Cerebellar cortex (tissue), 1 donor: ENCODE measurements around the gene MPO.

ENCODE experiments used
- DNase-seq: peaks from one replicate; pipeline ENCODE4 v3.0.0-alpha.2; 2015; ENCODE audit warnings: low spot score

MPO gene

DNA sequence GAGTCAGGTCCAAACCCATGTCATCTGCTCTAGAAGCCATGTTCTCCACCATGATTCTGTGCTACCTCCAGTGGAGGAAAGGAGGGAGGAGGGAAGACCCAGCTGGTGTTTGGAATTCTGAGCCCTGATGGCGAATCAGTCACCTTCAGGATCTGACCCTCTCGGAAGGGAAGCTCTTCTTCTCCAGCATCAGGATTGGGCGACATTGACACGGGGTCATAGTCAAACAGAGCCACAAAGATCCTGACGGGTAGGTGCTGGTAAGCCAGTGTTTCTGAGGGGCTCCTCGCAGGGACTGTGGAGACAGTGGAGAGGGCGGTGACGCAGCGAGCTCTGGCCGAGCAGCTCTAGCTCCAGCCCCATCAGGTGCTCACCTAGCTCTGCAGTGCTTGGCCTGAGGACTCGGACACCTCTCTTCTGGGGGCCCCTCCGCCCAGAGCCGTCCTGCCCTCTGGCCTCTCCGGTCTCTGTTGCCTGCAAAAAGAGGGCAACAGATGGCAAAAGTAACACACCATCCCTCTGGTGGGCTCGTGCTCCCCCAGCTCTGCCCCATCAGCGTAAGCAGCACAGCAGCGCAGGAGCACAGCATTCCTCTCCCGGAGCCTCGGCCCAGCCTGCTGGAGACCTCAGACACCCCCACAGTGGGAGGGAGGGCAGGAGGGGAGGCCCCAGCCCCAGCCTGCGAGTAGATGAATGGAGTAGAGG lies 26.9 kb upstream of the MPO start:
- no peak for DNase-seq

DNA sequence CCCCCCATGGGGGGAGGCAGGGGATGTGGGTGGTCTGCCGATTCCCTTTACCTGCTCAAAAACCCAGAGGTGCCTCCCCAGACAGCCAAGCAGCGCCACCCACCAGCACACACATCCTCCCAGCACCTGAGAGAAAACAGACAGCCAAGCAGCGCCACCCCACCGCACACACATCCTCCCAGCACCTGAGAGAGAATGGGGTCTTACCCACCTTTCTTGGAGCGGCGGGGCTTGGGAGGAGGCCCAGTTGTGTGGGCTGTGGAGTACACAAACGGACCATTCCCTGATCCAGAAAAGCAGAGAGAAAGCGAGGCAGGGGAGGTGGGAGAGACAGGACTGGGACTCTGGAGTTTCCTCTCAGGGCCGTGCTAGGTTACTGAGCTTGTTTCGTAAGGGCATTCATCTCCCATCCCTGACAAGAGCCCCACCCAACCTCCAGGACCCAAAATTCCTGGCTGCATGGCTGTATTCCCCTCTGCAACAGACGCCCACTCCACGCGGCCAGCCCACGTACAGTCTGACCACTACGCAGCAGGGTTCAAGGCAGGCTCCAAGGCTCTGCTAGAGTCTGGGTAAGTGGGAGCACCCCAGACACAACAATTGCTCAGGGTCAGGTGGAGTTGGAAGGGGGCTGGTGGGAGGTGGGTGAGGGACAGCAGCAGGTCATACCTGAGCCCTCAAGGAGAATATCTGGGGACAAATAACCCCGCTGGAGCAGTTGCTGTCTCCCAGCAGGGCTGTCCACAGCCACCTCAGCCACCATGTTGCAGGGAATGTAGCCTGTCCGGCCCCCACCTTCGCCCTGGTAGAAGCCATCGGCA lies 25.6 kb upstream of the MPO start:
- DNase-seq: no peak

DNA sequence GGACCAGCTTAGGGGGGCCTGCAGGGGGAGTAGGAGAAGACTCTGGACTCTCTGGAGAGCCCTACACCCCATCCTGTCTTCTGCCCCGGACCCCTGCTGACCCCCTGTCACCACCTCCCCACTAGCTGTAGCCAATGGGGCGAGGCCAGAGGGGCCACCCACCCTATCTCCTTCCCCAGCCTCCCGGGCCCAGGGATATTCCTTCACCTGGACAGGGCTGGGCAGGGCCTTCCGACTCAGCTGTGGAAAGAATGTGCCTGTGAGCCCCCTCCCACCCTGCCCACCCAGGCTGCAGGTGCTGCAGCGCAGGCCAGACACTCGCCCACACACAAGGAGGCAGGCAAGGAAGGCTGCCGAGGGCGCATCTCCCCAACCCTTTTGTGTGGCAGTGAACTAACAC lies 24.9 kb upstream of the MPO start:
- DNase-seq: no peak

DNA sequence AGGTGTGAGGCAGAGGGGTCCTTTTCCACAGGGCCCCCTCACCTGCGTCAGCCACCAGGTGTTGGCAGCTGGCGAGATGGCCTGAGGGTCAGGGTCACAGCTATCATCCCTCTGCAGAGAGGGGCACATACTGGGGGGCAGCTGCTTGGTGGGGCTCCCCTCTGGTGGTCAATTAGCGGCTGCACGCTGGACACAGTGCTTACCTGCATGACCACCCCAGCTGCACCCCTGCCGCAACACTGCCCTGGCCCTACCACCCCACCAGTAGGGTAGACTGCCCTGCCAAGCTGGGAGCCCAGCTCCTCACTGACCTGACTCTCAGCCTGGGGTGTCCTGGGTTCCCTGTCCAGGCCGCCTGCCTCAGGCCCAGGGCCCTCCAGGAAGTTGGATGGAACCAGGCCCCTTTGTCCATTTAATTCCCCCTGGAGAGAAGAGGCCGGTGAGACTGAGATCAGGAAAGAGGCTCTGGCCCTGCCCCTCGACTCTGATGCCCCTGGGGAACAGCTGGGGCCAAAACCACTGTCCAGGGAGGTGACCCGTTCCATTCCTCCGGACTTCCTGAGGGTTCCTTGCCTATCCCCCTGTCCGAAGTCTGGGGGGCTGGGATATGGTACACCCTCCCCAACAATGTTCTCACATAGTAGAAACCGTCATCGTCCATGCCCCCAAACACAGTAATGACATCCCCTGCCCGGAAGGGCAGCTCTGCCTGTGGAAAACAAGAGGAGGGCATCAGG lies 24.2 kb upstream of the MPO start:
- DNase-seq: no peak

DNA sequence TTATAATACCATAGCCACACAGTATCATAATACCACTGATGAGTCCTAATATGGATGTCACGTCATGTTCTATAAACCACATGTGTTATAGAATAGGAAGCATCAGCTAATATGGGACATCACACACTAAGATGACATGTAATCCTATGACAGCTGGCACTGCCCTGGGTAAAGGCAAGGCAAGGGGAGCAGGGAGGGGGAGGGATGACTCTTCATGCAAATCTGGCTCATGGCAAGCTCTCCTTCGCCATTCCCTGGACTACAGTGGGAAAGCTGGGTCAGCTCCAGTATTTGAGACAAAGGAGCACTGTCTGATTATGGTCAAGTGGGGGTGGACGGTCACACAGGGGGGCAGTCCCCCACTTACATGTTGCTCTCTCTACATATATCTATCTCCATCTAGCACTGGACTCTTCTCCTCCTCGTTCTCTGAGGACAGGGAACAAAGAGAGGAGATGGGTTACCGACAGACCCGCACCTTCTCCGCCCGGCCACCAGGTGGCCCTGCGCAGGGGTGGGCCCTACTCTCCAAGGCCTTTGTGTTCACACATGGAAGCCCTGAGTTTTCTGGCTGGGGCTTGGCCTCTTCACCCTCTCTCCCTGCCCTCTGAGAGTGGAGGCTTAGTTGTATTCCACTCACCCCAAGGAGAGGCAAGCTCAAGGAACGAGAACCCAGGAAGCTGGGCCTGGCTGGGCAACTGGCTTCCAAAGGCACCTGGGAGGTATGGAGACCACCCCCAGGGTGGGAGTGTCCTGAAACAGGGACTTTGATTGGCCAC lies 23.4 kb upstream of the MPO start:
- peak; percentile 38 for DNase-seq

DNA sequence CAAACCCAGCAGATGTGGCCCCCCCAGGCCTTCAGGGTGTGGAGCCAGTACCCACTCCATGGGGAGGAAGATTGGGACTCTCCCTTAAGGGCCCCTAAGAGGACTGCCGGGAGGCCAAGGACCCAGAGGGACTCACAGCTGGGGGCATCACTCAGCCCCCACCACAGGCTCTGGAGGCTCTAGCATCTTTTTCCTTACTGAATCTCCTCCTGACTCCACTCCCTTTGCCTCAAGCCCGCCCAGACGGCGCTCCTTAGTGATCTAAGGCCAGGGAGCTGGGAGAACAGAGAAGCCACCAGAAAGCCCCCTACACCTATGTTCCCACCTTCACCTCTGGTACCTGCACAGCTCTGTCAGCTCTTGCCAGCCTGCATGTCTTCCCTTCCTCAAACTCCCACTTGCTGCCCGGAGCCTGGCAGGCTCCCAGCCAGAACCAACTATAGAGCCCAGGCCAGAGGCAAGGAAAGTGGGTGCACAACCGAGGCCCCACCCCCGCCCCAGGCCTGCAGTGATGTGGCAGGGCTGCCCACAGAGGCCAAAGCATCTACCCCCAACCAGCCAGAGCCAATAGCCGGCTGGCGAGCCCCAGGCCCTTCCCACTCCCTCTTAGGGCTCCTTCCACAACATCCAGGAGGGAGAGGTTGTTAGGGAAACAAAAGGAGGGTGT lies 22.3 kb upstream of the MPO start:
- no peak for DNase-seq

DNA sequence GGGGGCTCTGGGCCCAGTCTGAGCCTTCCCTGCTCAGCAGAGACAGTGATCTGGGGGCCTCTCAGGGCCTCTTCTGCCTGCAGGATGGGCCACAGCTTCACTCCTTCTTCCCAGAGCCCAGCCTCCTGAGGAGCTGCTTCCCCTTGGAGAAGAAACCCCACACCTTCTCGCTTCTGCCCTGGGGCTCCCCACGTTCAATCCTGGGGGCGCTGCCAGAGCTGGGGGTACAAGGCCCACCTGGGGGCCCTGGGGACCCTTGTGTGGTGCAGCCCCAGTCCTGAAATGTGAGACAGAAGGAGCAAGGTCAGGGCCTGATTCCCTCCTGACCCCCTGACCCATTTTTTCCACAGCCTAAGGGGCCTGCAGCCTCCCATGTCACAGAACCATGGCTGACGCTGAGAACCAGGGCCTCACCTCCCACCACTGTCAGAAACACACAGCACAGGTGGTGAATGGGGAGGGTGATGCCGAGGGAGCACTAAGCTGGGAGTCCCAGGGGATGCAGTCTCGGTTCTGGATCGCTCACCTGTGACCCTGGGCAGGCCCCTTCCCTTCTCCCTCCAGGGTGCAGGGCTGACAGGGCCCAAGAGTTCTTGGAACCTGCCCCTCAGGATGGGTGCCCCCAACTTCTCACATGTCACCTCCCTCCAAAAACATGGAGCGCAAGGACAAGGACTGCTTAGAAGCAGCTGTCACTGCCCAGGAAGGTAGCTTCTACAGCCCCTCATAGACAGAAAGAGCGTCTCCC lies 21.6 kb upstream of the MPO start:
- DNase-seq: no peak

DNA sequence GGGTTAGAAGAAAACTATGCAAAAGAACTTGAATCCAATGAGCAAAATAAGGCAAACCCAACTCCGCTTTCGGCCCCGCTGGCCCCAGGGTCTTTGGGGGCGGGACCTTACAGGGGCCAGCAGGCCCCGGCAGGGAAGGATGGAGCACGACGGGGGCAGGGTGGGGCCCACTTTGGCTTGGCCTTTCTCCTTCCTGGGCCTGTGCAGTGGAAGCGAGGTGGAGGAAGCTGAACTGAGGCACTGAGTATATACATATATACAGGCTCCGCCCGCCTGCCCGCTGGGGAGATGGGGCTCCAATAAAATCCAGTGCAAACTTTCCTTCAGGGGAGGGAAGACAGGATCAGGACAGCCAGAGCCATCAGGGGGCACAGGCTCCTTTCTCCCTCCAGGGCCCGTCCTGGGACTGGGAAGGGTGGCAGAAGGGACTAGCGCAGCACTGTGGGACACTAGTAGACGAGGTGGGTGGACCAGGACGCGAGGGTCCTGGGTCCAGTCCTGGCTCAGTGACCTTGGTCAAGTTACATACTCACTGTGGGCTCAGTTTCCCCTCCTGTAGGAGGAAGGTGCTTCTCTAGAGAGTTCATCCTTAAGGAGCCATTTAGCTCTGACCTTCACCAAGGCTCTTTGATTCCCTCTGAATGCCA lies 20.9 kb upstream of the MPO start:
- DNase-seq: no peak

DNA sequence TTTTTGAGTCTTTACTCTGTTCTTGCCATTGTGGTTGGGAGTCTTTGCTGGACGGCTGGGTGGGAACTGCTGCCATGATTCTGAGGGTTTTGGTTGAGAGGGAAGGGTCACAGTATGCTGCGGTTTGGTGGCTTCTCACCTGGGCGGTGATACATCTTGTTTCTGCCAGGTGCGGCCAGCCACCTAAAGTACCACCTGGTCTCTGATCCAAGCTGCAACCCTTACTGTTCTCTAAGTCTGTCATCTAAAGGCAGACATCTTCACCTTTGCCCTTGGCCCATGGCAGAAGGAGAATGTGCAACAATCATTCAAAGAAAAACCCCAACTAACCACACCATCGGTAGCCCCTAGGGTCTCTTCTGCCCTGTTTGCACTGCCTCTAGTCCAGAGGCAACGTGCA lies 19.6 kb upstream of the MPO start:
- DNase-seq: no peak

DNA sequence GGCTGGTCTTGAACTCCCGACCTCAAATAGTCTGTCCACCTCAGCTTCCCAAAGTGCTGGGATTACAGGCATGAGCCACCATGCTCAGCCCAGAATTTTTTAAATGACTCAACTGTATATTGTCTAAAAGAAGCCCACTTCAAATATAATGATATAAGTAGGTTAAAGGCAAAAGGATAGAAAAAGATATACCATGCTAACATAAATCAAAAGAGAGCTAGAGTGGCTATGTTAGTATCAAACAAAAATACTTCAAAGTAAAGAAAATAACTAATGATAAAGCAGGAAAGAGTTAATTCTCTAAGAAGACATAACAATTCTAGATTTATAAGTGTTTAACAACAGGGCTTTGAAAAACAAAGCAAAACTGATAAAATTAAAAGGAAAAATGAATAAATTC lies 13.3 kb upstream of the MPO start:
- DNase-seq: no peak

DNA sequence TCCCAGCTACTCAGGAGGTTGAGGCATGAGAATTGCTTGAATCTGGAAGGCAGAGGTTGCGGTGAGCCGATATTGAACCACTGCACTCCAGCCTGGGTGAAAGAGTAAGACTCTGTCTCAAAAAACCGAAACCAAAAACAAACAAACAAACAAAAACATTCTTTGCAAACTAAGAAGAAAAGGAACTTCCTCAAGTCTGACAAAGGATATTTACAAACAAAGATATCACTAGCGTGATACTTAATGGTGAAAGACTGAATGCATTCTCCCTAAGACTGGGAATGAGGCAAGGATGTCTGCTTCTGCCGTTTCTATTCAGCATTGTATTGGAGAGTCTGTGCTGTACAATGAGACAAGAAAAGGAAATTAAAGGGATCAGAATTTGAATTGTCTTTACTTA lies 10.5 kb upstream of the MPO start:
- no peak for DNase-seq

DNA sequence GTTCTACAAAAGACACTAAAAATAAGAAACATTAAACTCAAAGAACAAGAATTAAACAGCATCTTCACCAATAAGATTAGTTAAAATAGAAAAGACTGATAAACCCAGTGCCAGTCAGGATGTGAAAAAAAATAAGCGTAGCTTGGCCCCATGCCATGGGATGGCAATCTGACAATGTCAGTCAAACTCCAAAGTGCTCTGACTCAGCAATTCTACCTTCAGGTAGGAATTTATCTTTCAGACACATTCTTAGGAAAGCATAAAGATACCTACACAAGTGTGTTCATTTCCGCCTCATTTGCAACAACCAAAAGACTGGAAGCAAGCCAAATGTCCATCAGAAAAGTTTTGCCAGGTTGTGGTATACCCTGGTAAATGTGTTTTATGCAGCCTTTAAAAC lies 9.1 kb upstream of the MPO start:
- no peak for DNase-seq

DNA sequence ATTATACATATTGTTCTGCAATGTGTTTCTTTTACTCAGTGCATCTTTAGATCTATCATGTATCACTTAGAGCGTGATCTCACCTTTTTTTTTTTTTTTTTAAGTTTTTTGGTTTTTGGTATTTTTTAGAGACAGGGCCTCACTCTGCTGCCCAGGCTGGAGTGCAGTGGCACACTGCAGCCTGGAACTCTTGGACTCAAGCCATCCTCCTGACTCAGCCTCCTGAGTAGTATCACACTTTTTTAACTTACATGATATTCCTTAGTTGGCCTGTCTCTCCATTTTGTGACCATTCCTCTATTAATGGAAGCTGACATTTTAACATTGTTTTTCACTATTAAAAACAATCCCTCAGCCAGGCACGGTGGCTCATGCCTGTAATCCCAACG lies 4.7 kb upstream of the MPO start:
- no peak for DNase-seq

DNA sequence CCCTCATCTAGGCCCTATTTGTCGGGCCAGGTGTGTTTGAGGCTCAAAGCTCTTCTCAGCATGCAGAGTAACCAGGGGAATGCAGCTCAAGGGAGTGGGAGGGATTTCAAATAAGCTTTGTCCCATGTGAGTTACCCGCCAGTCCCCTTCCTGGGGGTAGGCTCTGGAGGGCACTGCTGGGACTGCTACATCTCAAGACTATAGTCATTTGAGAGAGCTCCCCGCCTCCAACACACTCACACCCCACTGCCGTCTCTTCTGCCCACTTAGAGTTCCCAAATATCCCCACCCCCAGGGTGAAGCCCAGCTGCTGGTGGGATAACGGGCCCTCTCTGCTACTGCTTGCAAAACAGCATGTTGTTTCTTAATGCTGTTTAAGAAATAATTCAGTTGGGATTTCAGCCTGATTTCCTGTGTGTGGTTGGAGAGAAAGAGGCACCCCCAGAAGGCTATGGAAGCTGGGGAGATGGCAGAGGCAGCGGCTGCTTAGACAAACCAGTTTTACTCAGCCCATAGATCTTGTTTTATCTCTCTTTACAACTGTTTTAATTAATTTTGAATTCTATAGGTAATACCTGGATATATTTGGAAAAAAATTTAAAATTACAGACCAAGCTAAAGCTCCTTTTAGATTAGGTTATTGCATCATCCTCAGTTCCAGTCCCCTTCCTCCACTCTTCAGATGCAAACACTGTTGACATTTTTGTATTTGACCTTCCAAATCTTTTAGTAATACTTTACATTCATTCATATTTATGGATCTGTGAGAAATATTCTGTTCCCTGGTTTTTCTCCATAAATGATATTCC lies 4.1 kb upstream of the MPO start:
- no peak for DNase-seq

DNA sequence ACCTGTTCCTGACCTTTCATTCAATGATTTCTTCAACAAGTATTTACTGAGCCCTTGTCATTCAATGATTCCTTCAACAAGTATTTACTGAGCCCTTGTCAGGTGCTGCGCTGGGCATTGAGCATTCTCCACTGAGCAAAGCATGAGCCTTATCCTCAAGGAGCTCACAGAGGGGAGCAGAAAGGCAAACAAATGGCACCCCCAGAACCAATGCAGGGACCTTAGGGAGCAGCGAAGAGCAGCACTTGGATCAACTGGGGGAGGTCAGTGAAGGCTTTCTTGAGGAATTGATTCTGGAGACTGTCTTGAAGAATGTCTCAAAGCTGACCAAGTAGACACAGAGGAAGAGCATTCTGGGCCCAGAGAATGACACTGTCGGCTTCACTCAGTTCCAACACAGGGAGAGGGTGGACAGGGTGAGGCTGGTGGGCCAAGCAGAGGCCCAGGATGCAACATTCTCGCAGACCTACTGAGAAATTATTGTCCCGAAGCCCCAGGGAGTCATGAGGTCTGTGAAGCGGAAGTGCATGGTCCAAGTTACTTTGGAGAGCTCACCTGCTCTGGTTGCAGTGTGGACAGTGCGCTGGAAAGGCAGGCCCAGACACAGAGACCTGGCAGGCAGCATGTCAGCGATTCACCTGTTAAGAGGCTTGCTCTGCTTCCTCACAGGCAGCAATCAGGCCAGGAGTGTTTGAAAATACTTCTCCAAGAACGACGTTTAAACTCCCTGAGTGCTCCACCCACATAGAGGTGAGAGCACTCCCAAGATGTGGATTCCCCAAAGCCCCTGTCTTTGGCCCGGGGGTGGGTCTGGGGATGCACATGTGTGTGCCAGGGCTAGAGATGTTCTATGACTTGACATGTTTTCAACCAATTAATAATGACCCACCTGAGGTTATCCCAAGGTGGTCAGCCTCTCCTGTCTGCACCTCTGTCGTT lies 3.2 kb upstream of the MPO start:
- no peak for DNase-seq

DNA sequence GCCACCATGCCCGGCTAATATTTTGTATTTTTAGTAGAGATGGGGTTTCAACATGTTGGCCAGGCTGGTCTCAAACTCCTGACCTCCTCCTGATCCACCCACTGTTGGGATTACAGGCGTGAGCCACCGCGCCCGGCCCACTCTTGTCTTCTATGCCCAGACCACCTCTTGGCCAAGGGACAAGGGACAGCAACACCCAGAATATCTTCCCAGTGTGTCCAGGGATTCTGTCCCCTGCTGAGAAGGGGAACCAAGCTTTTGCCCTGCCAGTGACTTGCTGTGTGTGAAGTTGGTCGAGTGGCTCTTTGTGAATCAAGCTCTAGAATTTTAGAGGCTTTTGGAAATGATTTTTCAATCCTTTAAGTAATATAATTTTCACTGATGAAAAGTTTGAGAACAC lies 1.7 kb upstream of the MPO start:
- no peak for DNase-seq

DNA sequence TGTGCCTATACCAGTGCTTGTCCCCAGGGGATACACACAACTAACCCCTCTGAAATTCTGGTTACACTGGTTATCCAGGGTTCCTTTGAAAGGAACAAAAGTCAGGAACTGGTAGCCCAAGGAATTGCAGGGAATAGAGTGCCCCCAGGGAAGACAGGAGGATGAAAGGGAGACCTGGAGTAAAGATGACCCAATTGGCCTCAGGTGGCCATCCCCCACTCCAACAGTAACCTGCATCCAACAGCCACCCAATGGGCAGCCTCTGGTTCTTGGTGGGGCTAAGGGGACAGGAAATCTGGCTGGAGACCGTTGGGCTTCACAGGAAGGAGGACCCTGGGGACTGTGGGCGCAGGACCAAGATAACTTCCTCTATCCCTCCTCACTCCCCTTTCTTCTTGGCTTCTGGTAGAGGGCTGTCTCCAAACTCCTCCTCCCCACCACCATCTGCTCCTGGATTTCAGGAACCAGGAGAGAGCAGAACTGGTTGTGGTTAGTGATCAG lies 826 bp upstream of the MPO start:
- no peak for DNase-seq

DNA sequence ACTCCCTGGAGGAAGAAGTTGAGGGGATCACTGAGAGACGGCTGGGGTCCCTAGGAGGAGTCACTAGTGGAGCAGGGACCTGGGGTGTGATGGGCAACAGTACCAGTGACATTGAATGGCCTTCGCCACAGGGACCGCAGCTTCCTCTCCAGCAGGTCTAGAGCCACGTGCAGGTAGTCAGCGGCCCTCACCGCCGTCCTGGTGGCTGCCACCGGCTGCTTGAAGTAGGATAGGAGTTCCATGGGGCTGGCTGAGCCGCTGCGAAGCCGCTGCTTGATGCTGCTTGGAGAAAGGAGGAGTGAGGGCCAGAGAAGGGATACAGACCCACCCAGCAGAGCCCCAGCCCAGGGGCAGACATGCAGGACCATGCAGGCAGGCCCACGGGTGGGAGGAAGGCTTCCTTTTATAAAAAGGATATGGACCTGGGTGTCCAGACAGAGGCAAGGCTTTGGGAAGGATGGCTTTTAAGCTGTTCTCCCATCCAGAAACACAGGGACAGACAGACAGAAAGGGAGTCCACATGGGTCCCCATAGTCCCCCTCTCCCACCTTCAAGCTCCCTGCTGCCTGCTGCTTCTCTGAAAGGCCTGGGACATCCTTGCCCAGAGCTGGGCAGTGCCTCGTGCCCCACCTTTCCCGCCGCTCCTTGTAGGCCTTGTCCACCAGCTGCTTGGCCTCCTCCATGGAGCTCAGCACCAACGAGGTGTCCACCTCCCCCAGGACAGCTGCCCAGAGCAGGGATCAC lies 827 bp downstream of the MPO start:
- DNase-seq: no peak
